Sigmoid colon (tissue), 4 donors: ENCODE results near the gene MID2.

Experiments
- CTCF ChIP-seq, 4 experiments: fragments of 450-650 bp in 3 of 4; fragments of 200-600 bp in 1 of 4; IDR thresholded peaks; one replicate each; pipeline ENCODE4 v1.5.1; 2016 to 2019; ENCODE audit warnings: antibody characterized with exemption in 4 of 4, mild to moderate bottlenecking in 3 of 4, moderate library complexity in 2 of 4
- EP300 ChIP-seq, 4 donors: sonication (generic); formaldehyde crosslinking; IDR thresholded peaks; one replicate each; pipeline ENCODE4 v1.6.1; 2017; ENCODE audit warnings: antibody characterized with exemption in 4 of 4
- POLR2A ChIP-seq, 2 donors: fragments of 450-650 bp; IDR thresholded peaks; one replicate each; pipeline ENCODE4 v1.6.1; 2016; ENCODE audit warnings: antibody characterized with exemption in 2 of 2, mild to moderate bottlenecking in 2 of 2, moderate library complexity in 2 of 2

DNA sequence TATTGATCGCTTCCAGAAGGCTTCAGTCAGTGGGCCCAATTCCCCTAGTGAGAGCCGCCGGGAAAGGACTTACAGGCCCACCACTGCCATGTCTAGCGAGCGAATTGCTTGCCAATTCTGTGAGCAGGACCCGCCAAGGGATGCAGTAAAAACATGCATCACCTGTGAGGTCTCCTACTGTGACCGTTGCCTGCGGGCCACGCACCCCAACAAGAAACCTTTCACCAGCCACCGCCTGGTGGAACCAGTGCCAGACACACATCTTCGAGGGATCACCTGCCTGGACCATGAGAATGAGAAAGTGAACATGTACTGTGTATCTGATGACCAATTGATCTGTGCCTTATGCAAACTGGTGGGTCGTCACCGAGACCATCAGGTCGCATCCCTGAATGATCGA lies 15.3 kb downstream of the MID2 start:
- TF ChIP-seq CTCF (IDR thresholded peaks at IDR 0.05) (no peak), POLR2A (IDR thresholded peaks at IDR 0.05) (no peak), EP300 (IDR thresholded peaks at IDR 0.05) (no peak)
